H9 (cell line): ENCODE measurements around the gene P2RX5. TPM values are rescaled to one million over a fixed set of nuclear protein-coding genes. Genes with fewer than 3 reads are reported as not detected.
"Not testable (repeated sequence)": the region's sequence is repeated elsewhere in the genome, so short reads cannot be mapped to it uniquely, and the experiment has no call there.

Experiments
- DNase-seq: peaks from one replicate; pipeline ENCODE4 v3.0.0-alpha.2; 2017
- H2AFZ ChIP-seq: one replicate; pipeline ENCODE4 v1.6.1; 2013; ENCODE audit warnings: mild to moderate bottlenecking, low read length, control low read depth, moderate library complexity
- H2AK5ac ChIP-seq: 2 replicates; pipeline ENCODE4 v1.6.1; 2013; ENCODE audit warnings: low read length, control low read depth, mixed read lengths; ENCODE audit not compliant: insufficient read length
- H2BK120ac ChIP-seq: one replicate; pipeline ENCODE4 v1.6.1; 2013; ENCODE audit warnings: low read depth, mild to moderate bottlenecking, low read length, control low read depth, inconsistent platforms; ENCODE audit not compliant: poor library complexity, severe bottlenecking
- H2BK12ac ChIP-seq: 2 replicates; pipeline ENCODE4 v1.6.1; 2013; ENCODE audit warnings: low read length, control low read depth, mixed read lengths, low read depth; ENCODE audit not compliant: insufficient read length
- H2BK15ac ChIP-seq: 2 replicates; pipeline ENCODE4 v1.6.1; 2013; ENCODE audit warnings: low read depth, low read length, control low read depth
- H2BK20ac ChIP-seq: one replicate; pipeline ENCODE4 v1.6.1; 2013; ENCODE audit warnings: low read depth, mild to moderate bottlenecking, low read length, control low read depth, inconsistent platforms; ENCODE audit not compliant: poor library complexity, severe bottlenecking
- H2BK5ac ChIP-seq: 2 replicates; pipeline ENCODE4 v1.6.1; 2013; ENCODE audit warnings: low read length, control low read depth, mixed read lengths; ENCODE audit not compliant: insufficient read length
- H3K14ac ChIP-seq: 2 replicates; pipeline ENCODE4 v1.6.1; 2013; ENCODE audit warnings: low read length, control low read depth; ENCODE audit not compliant: insufficient read depth
- H3K18ac ChIP-seq: 2 replicates; pipeline ENCODE4 v1.6.1; 2013; ENCODE audit warnings: low read depth, mild to moderate bottlenecking, mixed read lengths, low read length, control low read depth; ENCODE audit not compliant: insufficient read length
- H3K23ac ChIP-seq: 2 replicates; pipeline ENCODE4 v1.6.1; 2013; ENCODE audit warnings: low read length, control low read depth, mixed read lengths, low read depth; ENCODE audit not compliant: insufficient read length
- H3K23me2 ChIP-seq: 2 replicates; pipeline ENCODE4 v1.6.1; 2013; ENCODE audit warnings: low read depth, mild to moderate bottlenecking, mixed read lengths, low read length, control low read depth; ENCODE audit not compliant: insufficient read length, poor library complexity, severe bottlenecking
- H3K27ac ChIP-seq: 2 replicates; pipeline ENCODE4 v1.5.1; 2013; ENCODE audit warnings: low read length, control low read depth, mixed read lengths, low read depth; ENCODE audit not compliant: insufficient read length
- H3K27me3 ChIP-seq: 2 replicates; pipeline ENCODE4 v1.6.1; 2013; ENCODE audit warnings: low read length, control low read depth, inconsistent platforms; ENCODE audit not compliant: insufficient read depth
- H3K4ac ChIP-seq: 2 replicates; pipeline ENCODE4 v1.6.1; 2013; ENCODE audit warnings: low read depth, mild to moderate bottlenecking, control low read depth, inconsistent platforms, low read length, moderate library complexity
- H3K4me1 ChIP-seq: 2 replicates; pipeline ENCODE4 v1.6.1; 2013; ENCODE audit warnings: low read length, control low read depth, inconsistent platforms; ENCODE audit not compliant: insufficient read depth
- H3K4me2 ChIP-seq: 2 replicates; pipeline ENCODE4 v1.6.1; 2013; ENCODE audit warnings: low read length, control low read depth, mixed read lengths; ENCODE audit not compliant: insufficient read length, insufficient read depth
- H3K56ac ChIP-seq: 2 replicates; pipeline ENCODE4 v1.6.1; 2013; ENCODE audit warnings: low read depth, mild to moderate bottlenecking, mixed read lengths, low read length, control low read depth; ENCODE audit not compliant: insufficient read length
- H3K79me1 ChIP-seq: 2 replicates; pipeline ENCODE4 v1.6.1; 2013; ENCODE audit warnings: low read depth, mild to moderate bottlenecking, moderate library complexity, low read length, control low read depth, inconsistent platforms; ENCODE audit not compliant: insufficient read depth, poor library complexity, severe bottlenecking
- H3K79me2 ChIP-seq: 2 replicates; pipeline ENCODE4 v1.6.1; 2013; ENCODE audit warnings: low read length, control low read depth, inconsistent platforms; ENCODE audit not compliant: insufficient read depth
- H3K9ac ChIP-seq: 2 replicates; pipeline ENCODE4 v1.6.1; 2013; ENCODE audit warnings: low read length, control low read depth, mixed read lengths; ENCODE audit not compliant: insufficient read length; ENCODE audit errors: extremely low read depth
- H3K9me3 ChIP-seq: one replicate; pipeline ENCODE4 v1.6.1; 2013; ENCODE audit warnings: low read depth, low read length, inconsistent platforms; ENCODE audit not compliant: control insufficient read depth
- H3T11ph ChIP-seq: one replicate; pipeline ENCODE4 v1.6.1; 2013; ENCODE audit warnings: mild to moderate bottlenecking, low read length, control low read depth, inconsistent platforms
- H4K20me1 ChIP-seq: one replicate; pipeline ENCODE4 v1.6.1; 2013; ENCODE audit not compliant: control insufficient read depth, insufficient read length, insufficient read depth
- H4K5ac ChIP-seq: 2 replicates; pipeline ENCODE4 v1.6.1; 2013; ENCODE audit warnings: low read depth, mild to moderate bottlenecking, mixed read lengths, low read length, control low read depth; ENCODE audit not compliant: insufficient read length
- H4K8ac ChIP-seq: replicated peaks from 2 replicates; pipeline ENCODE4 v1.6.1; 2013; ENCODE audit warnings: low read length, control low read depth, mixed read lengths, low read depth; ENCODE audit not compliant: insufficient read length
- H4K91ac ChIP-seq: 2 replicates; pipeline ENCODE4 v1.6.1; 2013; ENCODE audit warnings: low read depth, mild to moderate bottlenecking, moderate library complexity, mixed read lengths, low read length, control low read depth; ENCODE audit not compliant: insufficient read length
- H3K27ac Mint-ChIP-seq, 3 experiments: 2 replicates in 2 of 3; 3 replicates in 1 of 3; pipeline ENCODE4 v1.8.0; 2020 to 2021; ENCODE audit warnings: mixed read lengths in 3 of 3, mild to moderate bottlenecking in 1 of 3, moderate library complexity in 1 of 3
- H3K27me3 Mint-ChIP-seq: 2 replicates; pipeline ENCODE4 v1.8.0; 2021; ENCODE audit warnings: low read depth, mild to moderate bottlenecking, moderate library complexity, mixed read lengths
- H3K36me3 Mint-ChIP-seq, 3 experiments: 2 replicates in 2 of 3; 3 replicates in 1 of 3; pipeline ENCODE4 v1.8.0; 2020 to 2021; ENCODE audit warnings: low read depth in 3 of 3, mixed read lengths in 3 of 3; ENCODE audit not compliant: insufficient read depth in 1 of 3
- H3K4me1 Mint-ChIP-seq, 2 experiments: 2 replicates each; pipeline ENCODE4 v1.8.0; 2020; ENCODE audit warnings: mixed read lengths in 2 of 2
- H3K4me3 Mint-ChIP-seq, 2 experiments: 2 replicates in 1 of 2; 3 replicates in 1 of 2; pipeline ENCODE4 v1.8.0; 2020 to 2021; ENCODE audit warnings: mild to moderate bottlenecking in 2 of 2, mixed read lengths in 2 of 2, moderate library complexity in 1 of 2
- H3K9me3 Mint-ChIP-seq, 2 experiments: 2 replicates in 1 of 2; 3 replicates in 1 of 2; pipeline ENCODE4 v1.8.0; 2020; ENCODE audit warnings: mild to moderate bottlenecking in 2 of 2, mixed read lengths in 2 of 2, moderate library complexity in 1 of 2
- CTCF ChIP-seq: fragments of 200-600 bp; sonication (generic); conservative IDR thresholded peaks from 3 replicates; pipeline ENCODE4 v1.8.0; 2021; ENCODE audit warnings: antibody characterized with exemption, mild to moderate bottlenecking
- WGBS: extraction: QIAGEN DNeasy Blood & Tissue Kit; methylation state at CpG from one replicate; pipeline ENCODE4 v1.1.7; 2013; ENCODE audit warnings: missing lambda C conversion rate, low lambda C conversion rate, mixed read lengths; ENCODE audit not compliant: insufficient read length; ENCODE audit errors: extremely low coverage; 5-methylcytosine and 5-hydroxymethylcytosine counted together
- total RNA-seq: library from RNA; stranded (reverse); gene quantifications from 2 replicates; pipeline ENCODE4 v1.2.1, GENCODE V29; 2021

P2RX5 gene
- total RNA-seq, 1 experiment from 2014 or later = 4.7 TPM

- Histone ChIP-seq H4K8ac (no peak overlapping the region), H3K23ac (no peak overlapping the region), H2AFZ (no peak overlapping the region), H2BK12ac (no peak overlapping the region), H3K14ac (no peak overlapping the region), H3K4ac (no peak overlapping the region), H4K20me1 (no peaks in the 10 kb centered on the region), H3K9ac (no peak overlapping the region), H2BK5ac (no peak overlapping the region), H2BK20ac (no peak overlapping the region), H3T11ph (no peak overlapping the region), H3K27ac (no peak overlapping the region), H2BK15ac (no peak overlapping the region), H3K27me3 (no peaks in the 10 kb centered on the region), H3K23me2 (no peaks in the 10 kb centered on the region), H4K5ac (no peak overlapping the region), H3K9me3 (no peaks in the 10 kb centered on the region), H3K79me2 (peaks cover 8% of the 10 kb centered on the region; the same call in 1 of the 2 replicates), H2AK5ac (no peak overlapping the region), H4K91ac (no peak overlapping the region), H3K18ac (no peak overlapping the region), H3K56ac (no peak overlapping the region), H3K4me2 (no peak overlapping the region), H3K79me1 (peaks cover 4% of the 10 kb centered on the region), H2BK120ac (no peak overlapping the region), H3K4me1 (no peaks in the 10 kb centered on the region; the same call in 1 of the 2 replicates)
- H3K36me3 Mint-ChIP-seq = peaks cover 29 to 33% (median 32%) of the 10 kb centered on the region in 3 experiments; a peak in 6 of 7 replicates
- peak overlapping the region in 1 of 3 experiments; percentile 70; a peak in 1 of 7 replicates for H3K27ac Mint-ChIP-seq
- peaks cover 20% of the 10 kb centered on the region in 2 experiments for H3K4me1 Mint-ChIP-seq
- no peaks in the 10 kb centered on the region for H3K9me3 Mint-ChIP-seq
- no peak overlapping the region for H3K4me3 Mint-ChIP-seq
- TF ChIP-seq CTCF = no peak
- DNase-seq = no peak
- WGBS = no CpG with 5 or more reads among the region's 6 CpGs
- H3K27me3 Mint-ChIP-seq = no peaks in the 10 kb centered on the region
These were observed 33.9 kb upstream of the P2RX5 start for GRCh38 chr17:3729881-3730280.

GRCh38 chr17:3728099-3728498, 32.1 kb upstream of the P2RX5 start:
- H2AFZ ChIP-seq, H3K27ac Mint-ChIP-seq, H2BK120ac ChIP-seq, H2BK20ac ChIP-seq, H3T11ph ChIP-seq, H3K14ac ChIP-seq, H4K91ac ChIP-seq, H3K56ac ChIP-seq, H3K27me3 Mint-ChIP-seq, H3K79me2 ChIP-seq, H3K18ac ChIP-seq, H3K23me2 ChIP-seq, H3K27me3 ChIP-seq, H2BK12ac ChIP-seq, H3K4me1 ChIP-seq, H3K9ac ChIP-seq, H3K9me3 Mint-ChIP-seq, H4K8ac ChIP-seq, H4K20me1 ChIP-seq, H4K5ac ChIP-seq, H3K4me3 Mint-ChIP-seq, H3K9me3 ChIP-seq, H3K79me1 ChIP-seq, H2BK5ac ChIP-seq, H3K23ac ChIP-seq, H2BK15ac ChIP-seq, DNase-seq, H2AK5ac ChIP-seq, H3K4ac ChIP-seq, H3K27ac ChIP-seq, H3K4me2 ChIP-seq: not testable (repeated sequence)
- peaks cover 31 to 40% (median 38%) of the 10 kb centered on the region in 3 experiments; a peak in 6 of 7 replicates for H3K36me3 Mint-ChIP-seq
- no CpG with 5 or more reads among the region's 3 CpGs for WGBS
- H3K4me1 Mint-ChIP-seq = peaks cover 23 to 26% of the 10 kb centered on the region in 2 experiments
